ENCODE measurements around the gene PDE6D. TPM values are rescaled to one million over a fixed set of nuclear protein-coding genes. Genes with fewer than 3 reads are reported as not detected.
"Not testable (repeated sequence)": the region's sequence is repeated elsewhere in the genome, so short reads cannot be mapped to it uniquely, and the experiment has no call there.

The PDE6D gene
- total RNA-seq, 2 donors from 2014 or later: 16.6 to 18.8 TPM

DNA sequence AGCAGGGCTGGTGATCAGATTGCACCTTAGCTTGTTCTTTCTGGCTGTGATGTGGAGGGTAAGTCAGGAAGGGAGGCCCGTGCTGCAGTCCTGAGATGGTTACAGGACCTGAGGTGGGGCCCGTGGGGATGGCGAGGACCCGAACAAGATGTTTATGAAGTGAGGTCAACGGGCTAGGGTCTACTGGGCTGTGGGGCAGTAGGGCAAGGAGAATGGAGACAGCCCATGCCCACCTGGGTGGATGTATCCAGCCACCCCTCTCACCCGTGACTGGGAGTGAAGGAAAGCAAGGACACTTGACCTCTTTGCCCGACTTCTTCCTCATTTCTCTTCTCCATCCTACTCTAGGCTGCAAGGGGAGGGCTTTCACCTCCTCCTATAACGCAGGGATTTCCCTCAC, 54.8 kb downstream of the PDE6D start:
- no peak for DNase-seq
- intact Hi-C loops (cut with DNase I): no loop called here
- ATAC-seq: no peak

DNA sequence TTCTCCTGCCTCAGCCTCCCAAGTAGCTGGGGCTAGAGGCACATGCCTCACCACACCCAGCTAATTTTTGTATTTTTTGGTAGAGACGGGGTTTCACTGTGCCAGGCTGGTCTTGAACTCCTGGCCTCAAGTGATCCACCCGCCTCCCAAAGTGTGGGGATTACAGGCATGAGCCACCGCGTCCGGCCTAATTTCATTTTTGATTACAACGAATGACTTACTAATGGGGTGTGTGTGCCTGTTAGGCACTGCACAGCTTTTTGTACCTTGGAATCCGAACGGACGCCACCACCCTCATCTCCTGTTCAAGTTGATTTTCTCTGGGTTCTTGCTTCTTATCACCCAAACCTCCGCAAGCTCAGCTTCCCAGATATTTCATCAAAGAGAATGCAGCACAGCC, 55.6 kb downstream of the PDE6D start:
- intact Hi-C loops (cut with DNase I): no loop called here
- no peak for DNase-seq
- ATAC-seq: no peak

DNA sequence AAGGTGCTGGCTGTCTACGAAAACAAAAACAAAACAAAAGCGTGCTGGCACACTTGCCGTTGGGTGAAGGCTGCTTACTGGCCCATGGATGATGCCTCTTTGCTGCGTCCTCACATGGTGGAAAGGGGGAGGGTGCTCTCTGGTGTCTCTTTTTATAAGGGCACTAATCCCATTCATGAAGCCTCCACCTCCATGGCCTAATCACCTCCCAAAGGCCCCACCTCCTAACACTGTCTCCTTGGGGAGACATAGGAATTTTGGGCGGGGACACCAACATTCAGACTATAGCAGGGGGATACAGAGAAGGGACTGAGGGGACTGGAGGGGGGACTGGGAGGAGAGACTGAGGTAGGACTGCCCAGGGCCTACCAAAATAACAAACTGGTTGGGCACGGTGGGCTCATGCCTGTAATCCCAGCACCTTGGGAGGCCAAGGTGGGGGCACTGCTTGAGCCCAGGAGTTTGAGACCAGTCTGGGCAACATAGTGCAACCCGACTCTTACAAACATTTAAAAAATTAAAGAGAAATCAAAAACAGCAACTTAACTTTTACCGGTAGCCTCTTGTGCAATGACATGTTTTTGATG, 58.3 kb downstream of the PDE6D start:
- ATAC-seq (no peak), DNase-seq (no peak)
- intact Hi-C loops (cut with DNase I): no loop called here

DNA sequence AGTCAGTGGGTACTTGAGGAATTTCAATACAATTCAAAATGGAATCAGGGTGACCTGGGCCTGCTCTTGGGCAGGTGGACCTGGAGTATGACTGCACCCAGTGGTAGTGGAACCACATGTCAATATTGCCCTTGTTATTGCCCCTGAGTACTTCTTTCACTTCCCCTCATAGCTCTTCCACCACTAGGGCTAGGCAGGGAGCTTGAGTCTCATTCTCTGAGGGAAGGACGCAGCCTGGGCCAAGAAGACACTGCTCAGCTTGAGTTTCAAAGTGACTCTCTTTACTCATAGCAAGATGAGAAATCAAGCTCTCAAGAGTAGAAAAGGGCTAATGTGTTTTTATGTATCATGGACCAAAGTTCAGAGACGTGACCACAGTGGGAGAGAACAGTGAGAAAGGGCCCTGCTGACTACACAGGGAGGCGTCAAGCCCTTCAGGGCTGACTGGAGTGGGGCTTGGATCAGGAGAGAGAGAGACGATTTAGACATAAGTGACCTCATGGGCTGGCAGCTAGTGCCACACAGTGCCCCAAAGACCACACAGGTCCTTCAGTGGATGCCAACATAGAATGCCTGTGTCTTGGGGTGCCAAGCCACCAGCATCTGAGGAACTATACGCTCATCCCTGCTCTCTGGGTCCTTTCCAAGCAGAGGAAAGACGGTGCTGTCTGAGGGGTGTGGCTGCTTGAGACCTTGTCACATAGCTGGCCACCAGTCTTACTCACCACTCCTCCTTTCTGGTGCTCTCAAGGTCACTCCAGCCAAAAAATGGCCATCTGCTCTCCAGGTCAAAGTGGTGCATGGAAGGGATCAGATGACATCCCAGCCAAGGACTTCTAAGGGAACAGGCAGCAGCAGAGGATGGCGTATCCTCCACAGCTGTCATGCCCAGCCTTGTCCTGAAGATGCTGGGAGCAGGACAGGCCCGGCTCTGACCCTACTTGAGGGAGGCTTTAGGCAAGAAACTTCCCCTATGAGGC, 59.8 kb downstream of the PDE6D start:
- intact Hi-C loops (cut with DNase I): no loop called here
- no peak for ATAC-seq
- no peak for DNase-seq

DNA sequence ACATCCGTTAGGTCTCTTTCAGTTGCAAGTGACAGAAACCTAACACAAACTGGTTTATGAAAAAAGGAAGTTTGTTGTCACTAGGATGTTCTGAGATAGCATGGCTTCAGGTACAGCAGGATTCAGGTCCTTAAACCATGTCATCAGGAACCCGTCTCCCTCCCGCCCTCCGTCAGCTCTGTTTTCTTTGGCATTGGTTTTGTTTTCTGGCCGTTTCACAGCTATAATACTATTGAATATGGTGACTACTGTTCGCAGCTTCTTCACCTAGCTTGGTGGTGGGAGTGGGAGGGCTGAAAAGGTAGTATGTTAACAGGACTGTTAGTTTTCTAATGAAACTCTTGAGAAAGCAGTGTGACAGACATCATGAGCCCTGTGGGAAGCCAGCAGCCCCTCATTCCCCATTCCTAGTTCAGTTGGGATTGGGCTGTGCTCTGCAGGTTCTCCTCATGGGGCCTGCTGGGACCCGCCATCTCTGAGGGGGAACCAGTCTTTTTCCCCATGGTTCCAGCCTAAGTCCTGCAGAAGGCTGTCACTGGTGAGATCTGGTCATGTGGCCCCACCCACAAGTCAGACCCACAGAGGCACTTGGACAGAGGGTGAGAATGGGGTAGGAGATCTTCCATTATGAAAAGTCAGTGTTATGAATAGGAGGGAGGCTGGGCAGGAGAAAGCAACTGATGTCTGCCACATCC, 60.6 kb downstream of the PDE6D start:
- ATAC-seq: no peak

GRCh38 chr2:231718799-231719198, 62.3 kb downstream of the PDE6D start:
- intact Hi-C loops (cut with DNase I): no loop called here
- DNase-seq: no peak
- ATAC-seq: no peak

More for the DNA sequence above, 60.6 kb downstream of the PDE6D start:
- no peak for DNase-seq
- intact Hi-C loops (cut with DNase I): no loop called here

DNA sequence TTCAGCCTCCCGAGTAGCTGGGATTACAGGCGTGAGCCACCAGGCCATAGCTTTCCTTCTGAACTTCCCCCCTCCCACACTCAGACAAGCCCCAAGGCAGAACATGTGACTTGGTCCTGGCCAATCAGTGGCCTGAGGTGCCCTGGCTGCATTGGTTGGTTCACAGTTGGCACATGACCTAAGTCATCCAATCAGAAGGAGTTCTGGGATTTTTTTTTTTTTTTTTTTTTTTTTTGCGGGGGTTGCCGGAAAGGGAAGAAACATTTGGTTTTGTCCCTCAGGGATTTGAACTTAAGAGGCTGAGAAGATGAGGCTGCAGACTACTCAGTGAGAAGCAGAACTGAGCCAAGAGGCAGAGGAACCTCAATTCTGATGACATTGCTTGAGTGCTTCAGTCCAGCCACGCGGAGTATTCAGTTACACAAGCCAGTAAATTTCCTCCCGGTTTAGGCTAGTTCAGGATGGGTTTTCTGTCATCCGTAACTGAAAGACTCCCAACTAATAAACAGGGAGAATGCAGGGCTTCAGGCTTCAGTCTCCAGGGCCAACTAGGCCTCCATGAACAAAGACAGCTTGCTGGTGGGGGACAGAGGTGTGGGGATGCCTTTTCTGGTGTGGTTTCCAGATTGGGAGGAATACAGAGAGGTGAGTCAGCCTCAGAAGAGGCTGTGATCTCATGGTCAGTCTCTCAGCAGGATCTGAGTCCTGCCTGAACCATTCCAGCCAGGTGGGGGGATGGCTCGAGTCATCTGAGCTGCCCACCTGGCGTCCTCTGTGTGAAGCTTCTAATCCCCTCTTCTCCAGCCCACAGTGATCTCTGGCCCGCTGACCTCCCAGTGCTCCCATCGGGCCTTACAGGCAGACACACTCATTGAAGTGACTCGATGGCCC, 63.6 kb downstream of the PDE6D start:
- intact Hi-C loops (cut with DNase I): no loop called here
- DNase-seq: no peak
- no peak for ATAC-seq

- intact Hi-C loops (cut with DNase I): no loop called here
- ATAC-seq (no peak), DNase-seq (no peak)
Measured at GRCh38 chr2:231716666-231717280, 64.3 kb downstream of the PDE6D start.

- DNase-seq (no peak), ATAC-seq (no peak)
Measured at GRCh38 chr2:231715988-231716616, 65.0 kb downstream of the PDE6D start.

DNA sequence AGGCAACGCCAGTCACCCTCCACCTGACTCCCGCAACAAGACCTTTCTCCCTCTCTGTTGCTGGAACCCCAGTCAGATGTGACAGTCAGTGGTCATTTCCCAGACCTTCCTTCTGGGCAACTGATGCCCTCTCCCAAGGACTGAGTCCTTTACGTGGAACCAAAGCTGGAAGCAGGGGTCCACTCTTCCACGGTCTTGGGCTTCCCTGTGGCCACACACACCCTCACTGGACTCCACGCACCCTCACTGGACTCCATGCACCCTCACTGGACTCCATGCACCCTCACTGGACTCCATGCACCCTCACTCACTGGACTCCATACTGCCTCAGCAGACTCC, 65.6 kb downstream of the PDE6D start:
- ATAC-seq: no peak
- intact Hi-C loops (cut with DNase I): loop anchor here (2.0 kb wide), 3 partner anchors 35 to 103 kb away; no protein-coding TSS in a partner anchor
- no peak for DNase-seq

More at GRCh38 chr2:231715988-231716616, 65.0 kb downstream of the PDE6D start:
- intact Hi-C loops (cut with DNase I): loop anchor here (2.0 kb wide), 3 partner anchors 35 to 103 kb away; no protein-coding TSS in a partner anchor

DNA sequence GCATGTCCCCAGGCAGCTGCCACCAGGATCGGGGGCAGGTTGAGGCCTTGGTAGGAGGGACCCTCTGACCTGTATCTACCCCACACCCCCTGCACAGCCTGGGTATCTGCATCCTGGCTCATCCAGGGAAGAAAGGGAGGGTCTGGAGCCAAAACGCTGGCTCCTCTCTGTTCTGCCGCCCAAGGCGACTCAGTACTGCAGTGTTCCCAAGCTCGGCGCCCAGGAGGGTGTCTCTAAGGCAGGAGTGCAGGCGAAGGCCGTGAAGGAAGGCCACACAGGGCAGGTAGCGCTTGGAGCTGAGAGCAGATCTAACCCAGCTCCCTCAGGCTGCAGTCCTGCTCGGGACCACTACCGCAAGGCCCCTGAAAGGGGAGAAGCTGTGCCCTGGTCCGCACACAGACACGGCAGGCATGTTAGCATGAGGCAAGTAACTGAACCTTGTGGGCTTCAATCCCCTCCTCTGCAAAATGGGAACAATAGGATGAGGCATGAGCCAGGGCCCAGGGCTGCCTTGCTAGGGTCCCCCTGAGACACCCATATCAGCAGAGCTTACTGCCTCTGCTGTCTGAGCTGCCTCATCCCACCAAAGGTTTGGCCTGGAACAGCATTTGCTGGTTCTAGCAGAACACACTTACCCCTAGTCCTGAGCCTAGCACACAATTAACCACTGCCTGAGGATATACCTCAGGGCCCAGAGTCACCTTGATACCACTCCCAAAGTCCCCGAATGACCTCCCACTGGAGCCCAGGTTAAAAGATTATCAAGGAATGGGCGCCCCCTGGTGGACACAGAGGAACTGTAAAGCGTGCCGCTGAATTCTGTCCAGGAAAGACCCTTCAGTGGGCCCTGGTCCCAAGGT, 66.2 kb downstream of the PDE6D start:
- DNase-seq (peak; percentile 83), ATAC-seq (peak in 1 of 2 donors; percentile 22)
- intact Hi-C loops (cut with DNase I): loop anchor here (2.0 to 5.0 kb wide), 4 partner anchors 34 to 103 kb away; no protein-coding TSS in a partner anchor

GRCh38 chr2:231713730-231714638, 67.1 kb downstream of the PDE6D start:
- peak; percentile 34 for ATAC-seq
- intact Hi-C loops (cut with DNase I): loop anchor here (2.0 to 5.0 kb wide), 4 partner anchors 33 to 102 kb away; no protein-coding TSS in a partner anchor
- DNase-seq: peak; percentile 91

DNA sequence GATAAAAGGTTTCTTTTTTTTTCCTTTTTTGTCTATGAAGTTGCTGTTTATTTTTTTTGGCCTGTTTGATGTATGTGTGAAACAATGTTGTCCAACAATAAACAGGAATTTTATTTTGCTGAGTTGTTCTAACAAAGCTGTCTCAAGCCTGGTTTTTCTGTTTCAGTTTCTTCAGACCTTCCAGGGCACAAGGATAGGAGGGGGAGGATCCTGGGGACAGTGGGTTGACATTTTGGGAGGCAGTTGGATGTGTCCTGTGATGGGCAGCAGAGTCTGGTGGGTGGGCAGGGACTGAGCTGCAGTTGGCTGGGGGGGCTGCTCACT, 67.7 kb downstream of the PDE6D start:
- not testable (repeated sequence) for ATAC-seq, DNase-seq
- intact Hi-C loops (cut with DNase I): loop anchor here in 1 of 2 donors (5.0 kb wide), 1 partner anchor 101 kb away; no protein-coding TSS in a partner anchor

GRCh38 chr2:231712451-231713021, 68.5 kb downstream of the PDE6D start:
- DNase-seq: not testable (repeated sequence)
- intact Hi-C loops (cut with DNase I): loop anchor here in 1 of 2 donors (5.0 kb wide), 1 partner anchor 100 kb away; no protein-coding TSS in a partner anchor

GRCh38 chr2:231711677-231712450, 69.2 kb downstream of the PDE6D start:
- DNase-seq (no peak), ATAC-seq (no peak)
- intact Hi-C loops (cut with DNase I): loop anchor here in 1 of 2 donors (5.0 kb wide), 1 partner anchor 100 kb away; no protein-coding TSS in a partner anchor

More at GRCh38 chr2:231712451-231713021, 68.5 kb downstream of the PDE6D start:
- not testable (repeated sequence) for ATAC-seq

Measured in left cardiac atrium (tissue), 4 donors.